Retina (tissue), 1 donor: Measurements from ENCODE around the gene KIF22.
"Not testable (repeated sequence)": the region's sequence is repeated elsewhere in the genome, so short reads cannot be mapped to it uniquely, and the experiment has no call there.

ENCODE experiments used
- DNase-seq: peaks from one replicate; pipeline ENCODE4 v3.0.0-alpha.2; 2016

KIF22 gene

GRCh38 chr16:29815793-29816693, 25.5 kb downstream of the KIF22 start, which contains the start of gene PAGR1:
Gene PAGR1, plus strand, starts transcription at chr16:29816152. Its CDS starts 374 bp downstream, at chr16:29816526.
- DNase-seq = peak; percentile 99

DNA sequence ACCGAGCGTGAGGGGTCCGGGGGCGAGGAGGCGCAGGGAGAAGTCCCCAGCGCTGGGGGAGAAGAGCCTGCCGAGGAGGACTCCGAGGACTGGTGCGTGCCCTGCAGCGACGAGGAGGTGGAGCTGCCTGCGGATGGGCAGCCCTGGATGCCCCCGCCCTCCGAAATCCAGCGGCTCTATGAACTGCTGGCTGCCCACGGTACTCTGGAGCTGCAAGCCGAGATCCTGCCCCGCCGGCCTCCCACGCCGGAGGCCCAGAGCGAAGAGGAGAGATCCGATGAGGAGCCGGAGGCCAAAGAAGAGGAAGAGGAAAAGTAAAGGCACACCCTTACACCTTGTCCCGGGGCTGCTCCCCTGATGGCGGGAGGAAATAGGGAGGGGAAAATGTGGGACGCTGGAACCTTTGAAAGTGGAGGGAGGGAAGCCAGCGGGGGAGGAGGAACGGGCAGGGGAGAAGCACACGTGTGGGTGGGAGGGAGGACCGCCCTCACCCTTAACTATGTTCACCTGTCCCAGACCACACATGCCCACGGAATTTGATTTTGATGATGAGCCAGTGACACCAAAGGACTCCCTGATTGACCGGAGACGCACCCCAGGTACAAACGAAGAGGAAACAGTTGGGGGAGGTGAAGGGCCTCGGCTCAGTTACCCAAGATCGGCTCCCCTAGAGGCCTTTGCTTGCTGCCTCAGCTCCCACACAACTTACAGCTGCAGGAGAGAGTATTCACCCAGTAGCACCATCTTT, 26.3 kb downstream of the KIF22 start:
- DNase-seq = no peak

DNA sequence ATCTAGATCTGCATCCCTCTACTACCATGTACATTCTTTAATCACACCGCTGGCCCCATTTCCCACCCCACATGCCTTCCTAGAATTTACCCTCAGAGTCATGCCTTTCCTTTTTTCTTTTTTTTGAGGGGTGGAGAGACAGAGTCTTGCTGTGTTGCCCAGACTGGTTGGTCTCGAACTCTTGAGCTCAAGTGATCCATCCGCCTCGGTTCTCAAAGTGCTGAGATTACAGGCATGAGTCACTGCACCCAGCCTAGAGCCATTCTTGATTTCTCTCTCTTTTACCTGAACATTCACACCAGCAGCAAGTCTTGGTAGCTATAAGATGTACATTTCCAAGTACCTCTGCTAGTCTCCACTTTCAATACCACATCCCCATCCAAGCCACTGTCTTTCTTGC, 27.5 kb downstream of the KIF22 start:
- DNase-seq = no peak

DNA sequence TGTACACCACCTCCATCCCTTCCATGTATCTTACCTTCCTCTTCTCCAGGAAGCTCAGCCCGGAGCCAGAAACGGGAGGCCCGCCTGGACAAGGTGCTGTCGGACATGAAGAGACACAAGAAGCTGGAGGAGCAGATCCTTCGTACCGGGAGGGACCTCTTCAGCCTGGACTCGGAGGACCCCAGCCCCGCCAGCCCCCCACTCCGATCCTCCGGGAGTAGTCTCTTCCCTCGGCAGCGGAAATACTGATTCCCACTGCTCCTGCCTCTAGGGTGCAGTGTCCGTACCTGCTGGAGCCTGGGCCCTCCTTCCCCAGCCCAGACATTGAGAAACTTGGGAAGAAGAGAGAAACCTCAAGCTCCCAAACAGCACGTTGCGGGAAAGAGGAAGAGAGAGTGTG, 29.0 kb downstream of the KIF22 start:
- DNase-seq = no peak

DNA sequence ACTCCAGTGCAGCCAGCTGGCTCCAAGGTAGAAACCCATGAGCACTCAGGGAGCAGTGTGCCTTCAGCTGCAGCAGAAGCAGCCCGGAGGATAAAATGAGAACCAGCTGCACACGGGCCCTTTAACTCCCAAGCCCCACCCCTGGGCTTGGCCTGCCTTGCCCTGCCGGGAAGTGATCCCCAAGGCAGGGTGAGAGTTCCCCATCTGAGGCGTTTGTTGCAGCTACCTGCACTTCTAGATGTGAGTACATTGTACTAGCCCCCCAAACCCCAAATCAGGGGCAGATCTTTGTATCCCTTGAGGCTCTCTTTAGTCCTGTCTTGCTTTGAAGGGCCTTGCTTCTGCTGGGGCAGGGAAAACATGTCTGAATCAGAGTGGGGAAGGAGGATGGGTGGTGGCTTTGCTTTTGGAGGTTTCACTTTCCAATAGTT, 29.7 kb downstream of the KIF22 start, which contains the start of gene MVP:
TSS of gene MVP (plus strand) at position 192 of the 431 bp plus-strand sequence. CDS start 10,088 bp downstream, outside the sequence.
- no peak for DNase-seq

GRCh38 chr16:29820730-29821642, 30.4 kb downstream of the KIF22 start:
- DNase-seq = no peak

- no peak for DNase-seq
Measured at GRCh38 chr16:29821643-29822115, 31.1 kb downstream of the KIF22 start.

DNA sequence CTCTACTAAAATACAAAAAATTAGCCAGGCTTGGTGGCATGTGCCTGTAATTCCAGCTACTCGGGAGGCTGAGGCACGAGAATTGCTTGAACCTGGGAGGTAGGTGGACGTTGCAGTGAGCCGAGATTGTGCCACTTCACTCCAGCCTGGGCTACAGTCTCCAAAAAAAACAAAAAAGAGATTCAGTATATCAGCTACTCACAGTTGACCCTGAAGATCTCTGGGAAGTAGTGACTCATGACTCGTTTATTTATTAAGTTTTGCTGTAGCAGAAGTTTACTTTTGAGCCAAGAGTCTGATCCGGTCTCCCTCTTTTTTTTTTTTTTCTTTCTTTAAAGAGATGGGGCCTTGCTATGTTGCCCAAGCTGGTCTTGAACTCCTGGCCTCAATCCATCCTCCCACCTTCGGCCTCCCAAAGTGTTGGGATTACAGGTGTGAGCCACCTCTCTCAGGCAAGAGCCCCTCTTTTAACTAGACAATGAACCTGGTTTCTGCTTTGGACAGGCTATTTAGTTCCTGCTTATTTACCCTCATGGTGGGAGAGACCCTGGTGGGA, 34.1 kb downstream of the KIF22 start:
- DNase-seq = no peak

DNA sequence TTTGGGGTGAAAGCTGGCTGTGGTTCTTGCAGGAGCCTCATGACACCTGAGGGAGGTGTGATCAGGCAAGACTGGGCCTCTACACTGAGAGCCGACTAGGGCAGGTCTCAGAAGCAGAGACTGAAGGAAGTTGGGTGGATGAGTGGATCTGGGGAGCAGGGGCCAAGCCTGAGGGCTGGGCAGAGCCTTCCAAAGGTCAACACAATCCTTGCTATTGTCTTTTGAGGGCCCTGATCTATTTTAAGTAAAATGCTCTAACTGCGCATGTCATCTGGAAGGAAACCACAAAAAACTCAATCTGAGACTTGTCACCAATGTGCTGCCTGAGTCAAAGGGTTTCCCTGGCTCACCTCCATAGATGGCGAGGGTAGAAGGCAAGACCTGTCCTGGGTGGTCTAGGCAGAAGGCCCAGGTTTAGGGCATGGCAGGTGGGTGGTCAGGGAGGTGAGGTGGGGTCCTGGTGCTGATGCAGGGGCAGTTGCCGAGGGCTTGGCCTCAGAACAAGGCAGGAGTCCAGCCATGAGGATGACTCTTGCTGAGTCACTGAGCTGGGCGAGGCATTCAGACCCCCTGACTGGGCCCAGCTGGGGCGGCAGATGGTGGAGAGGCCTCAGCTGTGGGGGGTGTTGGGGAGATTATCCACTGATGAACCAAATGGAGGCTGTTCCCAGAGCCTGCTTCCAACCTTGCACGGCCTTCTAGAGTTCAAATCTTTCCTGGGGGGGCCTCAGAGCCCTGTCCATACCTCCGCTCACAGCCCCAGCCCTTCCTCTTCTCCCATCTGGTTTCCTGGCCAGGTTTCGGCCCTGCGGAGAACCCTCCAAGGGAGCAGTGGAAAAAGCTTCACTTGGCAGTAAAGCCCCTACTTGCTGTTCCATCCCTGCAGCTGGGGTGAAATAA, 34.8 kb downstream of the KIF22 start:
- DNase-seq = peak; percentile 74

DNA sequence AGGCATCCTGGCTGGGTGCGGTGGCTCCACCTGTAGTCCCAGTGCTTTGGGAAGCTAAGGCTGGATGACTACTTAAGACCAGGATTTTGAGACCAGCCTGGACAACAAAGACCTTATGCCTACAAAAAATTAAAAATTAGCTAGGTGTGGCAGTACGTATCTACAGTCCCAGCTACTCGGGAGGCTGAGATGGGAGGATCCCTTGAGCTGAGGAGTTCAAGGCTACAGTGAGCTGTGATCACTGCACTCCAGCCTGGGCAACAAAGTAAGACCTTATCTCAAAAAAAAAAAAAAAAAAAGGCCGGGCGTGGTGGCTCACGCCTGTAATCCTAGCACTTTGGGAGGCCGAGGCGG, 35.8 kb downstream of the KIF22 start:
- DNase-seq = no peak

DNA sequence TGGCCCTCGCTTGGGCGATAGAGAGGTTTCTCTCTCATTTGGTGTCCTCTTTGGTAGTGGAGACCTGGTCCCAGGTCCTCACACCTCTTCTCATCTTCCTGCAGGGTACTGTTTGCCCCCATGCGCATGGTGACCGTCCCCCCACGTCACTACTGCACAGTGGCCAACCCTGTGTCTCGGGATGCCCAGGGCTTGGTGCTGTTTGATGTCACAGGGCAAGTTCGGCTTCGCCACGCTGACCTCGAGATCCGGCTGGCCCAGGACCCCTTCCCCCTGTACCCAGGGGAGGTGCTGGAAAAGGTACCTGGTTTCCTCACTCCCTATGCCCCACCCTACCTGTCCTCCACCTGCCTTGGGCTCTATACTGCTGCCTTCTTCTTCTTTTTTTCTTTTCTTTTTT, 40.2 kb downstream of the KIF22 start:
- DNase-seq = no peak

DNA sequence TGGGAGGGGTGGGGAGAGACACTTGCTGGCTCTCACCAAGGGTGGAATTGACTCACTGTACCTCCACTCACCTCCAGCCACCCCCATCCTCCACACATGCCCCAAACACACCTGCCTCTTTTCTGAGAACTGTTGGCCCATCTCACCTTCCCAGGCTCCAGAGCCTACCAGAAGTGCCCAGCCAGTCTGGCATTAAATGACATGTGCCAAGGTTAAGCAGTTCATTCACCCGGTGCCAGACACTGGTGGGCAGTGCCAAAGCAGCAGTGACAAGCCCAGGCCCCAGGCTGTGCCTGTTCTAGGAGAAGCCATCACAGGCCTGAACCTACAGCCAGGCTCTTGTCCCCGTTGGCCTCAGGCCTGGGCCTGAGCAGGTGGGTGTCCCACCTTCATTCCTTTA, 40.9 kb downstream of the KIF22 start:
- no peak for DNase-seq

- DNase-seq = not testable (repeated sequence)
Measured at GRCh38 chr16:29833219-29833618, 42.7 kb downstream of the KIF22 start.

DNA sequence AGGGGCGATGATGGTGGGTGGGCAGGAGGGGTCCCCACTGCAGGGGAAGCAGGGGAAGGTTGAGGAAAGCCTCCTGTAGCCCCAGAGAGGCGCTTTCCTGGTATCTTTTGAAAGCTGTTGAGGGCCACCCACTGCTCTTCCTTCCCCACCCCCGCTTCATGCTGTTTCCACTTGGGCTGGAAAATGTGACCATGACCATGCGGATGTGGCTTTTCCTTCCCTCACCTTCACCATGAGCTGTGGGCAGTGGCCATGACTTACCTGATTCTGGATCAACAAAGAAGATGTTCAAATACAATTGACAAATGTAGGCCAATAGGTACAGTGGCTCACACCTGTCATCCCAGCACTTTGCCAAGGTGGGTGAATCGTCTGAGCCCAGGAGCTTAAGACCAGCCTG, 43.5 kb downstream of the KIF22 start:
- DNase-seq = no peak

GRCh38 chr16:29835926-29836325, 45.4 kb downstream of the KIF22 start:
- DNase-seq = no peak

DNA sequence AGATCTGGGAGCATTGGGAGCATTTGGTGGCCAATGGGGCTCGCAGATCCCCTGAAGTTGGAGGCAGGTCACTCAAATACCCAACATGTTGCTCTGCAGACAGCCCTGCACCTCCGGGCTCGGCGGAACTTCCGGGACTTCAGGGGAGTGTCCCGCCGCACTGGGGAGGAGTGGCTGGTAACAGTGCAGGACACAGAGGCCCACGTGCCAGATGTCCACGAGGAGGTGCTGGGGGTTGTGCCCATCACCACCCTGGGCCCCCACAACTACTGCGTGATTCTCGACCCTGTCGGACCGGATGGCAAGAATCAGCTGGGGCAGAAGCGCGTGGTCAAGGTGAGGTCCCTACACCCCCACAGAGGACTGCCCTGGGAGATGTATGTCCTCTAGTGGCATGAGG, 46.1 kb downstream of the KIF22 start:
- DNase-seq = no peak

- DNase-seq = no peak
Measured at GRCh38 chr16:29837841-29838240, 47.3 kb downstream of the KIF22 start.

GRCh38 chr16:29839822-29840221, 49.3 kb downstream of the KIF22 start:
- no peak for DNase-seq

DNA sequence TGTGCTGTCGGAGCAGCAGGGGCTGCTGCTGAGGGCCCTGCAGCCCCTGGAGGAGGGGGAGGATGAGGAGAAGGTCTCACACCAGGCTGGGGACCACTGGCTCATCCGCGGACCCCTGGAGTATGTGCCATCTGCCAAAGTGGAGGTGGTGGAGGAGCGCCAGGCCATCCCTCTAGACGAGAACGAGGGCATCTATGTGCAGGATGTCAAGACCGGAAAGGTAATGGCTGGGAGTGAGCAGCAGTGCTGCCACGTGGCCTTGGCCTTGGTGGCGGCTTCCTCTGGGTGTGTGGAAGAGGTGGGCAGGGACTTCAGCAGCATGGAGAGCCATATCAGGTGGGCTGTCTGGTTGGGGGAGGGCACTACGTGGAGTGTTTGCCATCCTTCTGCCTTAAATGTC, 49.7 kb downstream of the KIF22 start:
- no peak for DNase-seq

DNA sequence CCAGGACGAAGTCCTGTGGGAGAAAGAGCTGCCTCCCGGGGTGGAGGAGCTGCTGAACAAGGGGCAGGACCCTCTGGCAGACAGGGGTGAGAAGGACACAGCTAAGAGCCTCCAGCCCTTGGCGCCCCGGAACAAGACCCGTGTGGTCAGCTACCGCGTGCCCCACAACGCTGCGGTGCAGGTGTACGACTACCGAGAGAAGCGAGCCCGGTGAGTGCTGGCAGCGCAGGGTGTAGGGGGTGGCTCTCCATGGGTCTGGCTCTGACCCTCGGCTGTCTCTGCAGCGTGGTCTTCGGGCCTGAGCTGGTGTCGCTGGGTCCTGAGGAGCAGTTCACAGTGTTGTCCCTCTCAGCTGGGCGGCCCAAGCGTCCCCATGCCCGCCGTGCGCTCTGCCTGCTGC, 51.1 kb downstream of the KIF22 start:
- DNase-seq = no peak

- no peak for DNase-seq
Measured at GRCh38 chr16:29842732-29843346, 52.3 kb downstream of the KIF22 start.
